NCI-H345 treated with DMSO at 0.1 percent for 48 hours (cell line): ENCODE measurements around the gene GPATCH2L.

ENCODE experiments used
- DNase-seq: peaks from one replicate; lab custom pipeline; 2025; ENCODE audit not compliant: unreplicated experiment; lab: John Stamatoyannopoulos, UW

Gene GPATCH2L

DNA sequence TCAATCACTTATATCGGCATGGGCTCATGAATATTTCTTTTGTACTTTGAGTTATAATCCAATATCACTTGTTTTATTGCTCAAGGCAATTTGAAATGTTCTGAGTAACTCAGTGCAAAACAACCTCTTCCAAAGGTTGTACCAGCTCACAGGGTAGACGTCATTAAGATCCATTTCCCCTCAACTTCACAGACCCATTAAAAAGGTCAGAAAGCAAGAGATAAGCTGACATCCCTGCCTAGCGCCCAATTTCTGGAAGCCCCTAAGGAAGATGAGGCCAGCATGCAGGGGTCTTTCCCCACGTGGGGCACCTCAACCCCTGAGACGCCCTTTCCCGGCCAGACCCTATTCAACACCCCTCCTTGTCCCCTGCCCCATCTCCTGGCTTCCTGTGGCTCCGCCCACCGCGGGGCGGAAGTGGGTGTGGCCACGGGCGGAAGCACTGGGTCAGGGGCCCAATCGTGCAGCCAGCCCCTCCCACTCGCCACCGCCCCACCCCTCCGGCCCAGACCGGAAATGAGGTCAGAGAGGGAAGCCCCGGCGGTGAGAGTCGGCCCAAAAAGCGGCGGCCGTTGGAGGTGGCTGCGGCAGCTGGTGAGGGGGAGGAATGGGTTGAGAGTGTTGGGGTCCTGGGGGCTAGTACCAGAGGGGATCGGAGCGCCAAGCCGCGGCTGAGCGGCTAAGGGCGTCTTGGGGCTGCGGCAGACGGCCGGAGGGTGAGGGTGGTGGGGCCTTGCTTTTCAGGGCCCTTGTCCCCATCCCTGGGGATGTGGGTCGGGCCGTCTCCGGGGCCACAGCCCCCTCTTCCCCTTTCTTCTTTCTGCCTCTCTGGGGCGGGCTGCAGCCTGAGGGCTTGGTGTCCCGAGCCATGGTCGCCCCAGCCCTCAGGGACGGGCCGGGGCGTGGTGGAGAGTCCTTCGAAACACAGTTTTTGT lies at the start of gene GPATCH2L:
TSS of gene GPATCH2L (plus strand) at position 525 of the 935 bp plus-strand sequence. CDS start 2,442 bp downstream, outside the sequence.
- peak; percentile 81 for DNase-seq

- no peak for DNase-seq
Measured at GRCh38 chr14:76104802-76105355, 46.8 kb upstream of the GPATCH2L start.

DNA sequence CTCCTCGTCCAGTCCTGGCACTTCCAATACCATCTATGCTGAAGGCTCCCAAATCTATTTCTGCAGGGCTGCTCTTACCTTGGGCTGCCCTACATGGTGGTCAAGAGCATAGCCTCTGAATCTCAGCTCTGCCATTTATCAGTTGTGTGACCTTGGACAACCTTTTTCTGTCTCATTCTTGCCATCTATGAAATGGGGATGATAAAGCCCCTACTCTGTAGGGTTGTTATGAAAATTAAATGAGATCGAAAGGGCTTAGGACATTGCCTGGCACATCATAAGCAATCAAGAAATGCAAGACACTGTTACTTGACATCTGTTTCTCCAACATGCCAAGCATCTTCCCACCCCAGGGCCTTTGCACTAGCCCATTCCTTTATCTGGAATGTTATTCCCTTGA lies 45.5 kb upstream of the GPATCH2L start:
- DNase-seq = no peak

GRCh38 chr14:76109087-76109880 lies 42.4 kb upstream of the GPATCH2L start:
- no peak for DNase-seq

DNA sequence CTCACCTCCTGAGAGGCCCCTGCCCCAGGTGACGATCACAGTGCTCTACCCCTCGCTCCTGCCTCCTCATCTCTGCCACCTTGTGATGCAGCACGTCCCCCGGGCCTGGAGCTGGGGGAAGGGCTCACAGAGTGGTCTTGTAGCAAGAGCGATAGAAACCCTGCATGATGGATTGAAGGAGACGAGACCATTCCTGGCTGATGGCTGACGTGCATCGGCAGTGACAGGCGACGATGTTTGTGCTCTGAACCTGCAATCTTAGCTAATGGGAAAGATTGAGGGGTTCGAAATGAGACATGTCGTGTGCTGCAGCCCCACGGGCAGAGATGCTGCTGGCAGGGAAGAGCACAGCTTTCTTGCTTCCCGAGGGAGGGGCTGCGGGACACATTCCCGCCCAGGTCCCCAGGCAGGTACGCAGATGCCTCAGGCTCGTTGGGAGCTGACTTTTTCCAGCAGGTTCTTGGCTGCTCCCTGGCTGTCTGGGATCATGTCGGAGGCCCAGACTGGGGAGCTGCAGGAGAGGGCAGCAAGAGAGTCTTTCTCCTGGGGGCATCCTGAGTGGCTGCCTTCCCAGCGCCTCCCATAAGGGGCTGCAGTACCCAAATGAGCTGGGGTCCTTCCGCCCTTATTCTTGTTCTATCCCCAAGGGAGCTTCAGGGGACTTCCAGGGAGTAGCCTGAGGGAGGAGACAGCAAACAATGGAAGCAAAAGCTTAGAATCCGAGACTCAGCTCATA lies 38.7 kb upstream of the GPATCH2L start:
- DNase-seq = no peak

GRCh38 chr14:76113691-76114090 lies 38.0 kb upstream of the GPATCH2L start:
- DNase-seq = no peak

DNA sequence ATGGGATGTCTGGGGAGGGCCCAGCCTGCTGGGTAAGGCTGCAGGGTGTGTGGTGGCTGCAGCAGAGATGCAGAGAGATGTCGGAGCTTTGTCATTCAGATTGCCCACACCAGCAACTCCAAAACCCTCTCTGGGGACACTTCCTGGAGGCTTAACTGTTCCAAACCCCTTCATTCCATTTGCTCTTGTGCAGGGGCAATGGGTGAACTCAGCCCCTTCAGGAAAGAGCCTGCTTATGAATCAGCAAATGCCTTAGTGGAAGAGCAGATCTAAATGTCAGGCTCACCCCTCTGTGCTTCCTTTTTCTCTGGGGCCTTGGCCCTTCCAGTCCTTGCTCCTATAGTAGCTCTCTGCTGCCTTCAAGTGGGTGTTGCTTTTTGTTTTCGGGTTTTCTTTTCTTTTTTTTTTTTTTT lies 36.7 kb upstream of the GPATCH2L start:
- DNase-seq = no peak

DNA sequence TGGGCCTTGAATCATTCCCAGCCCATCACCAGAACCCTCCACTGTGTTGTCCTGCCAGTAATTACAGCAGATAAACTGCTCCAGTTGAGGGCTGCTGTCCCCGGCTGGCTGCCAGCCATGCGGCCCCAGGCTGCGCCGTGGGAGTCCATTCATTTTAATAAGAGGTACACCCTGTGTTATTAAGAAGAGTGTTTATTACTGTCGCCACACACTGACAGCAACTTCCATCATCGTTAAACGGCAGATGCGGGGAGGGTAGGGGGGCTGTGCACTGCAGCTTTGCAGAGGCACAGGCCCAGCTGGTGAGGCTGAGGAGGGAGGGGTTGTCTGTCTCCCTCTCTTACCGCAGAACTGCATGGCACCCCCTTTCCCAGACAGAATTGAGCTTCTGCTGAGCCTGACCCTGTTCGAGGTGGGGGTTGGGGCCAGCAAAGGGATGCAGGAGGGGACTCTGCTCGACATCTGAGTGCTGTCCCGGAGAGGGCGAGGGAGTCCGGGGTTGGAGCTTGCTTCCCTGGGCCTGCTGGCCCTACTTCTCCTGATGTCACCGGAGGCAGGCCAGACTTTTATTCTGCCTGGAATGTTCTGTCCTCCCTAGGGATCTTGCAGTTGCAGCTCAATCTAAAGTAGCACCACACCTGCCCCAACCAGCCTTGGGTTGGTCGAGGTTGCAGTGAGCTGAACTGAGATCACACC lies 33.8 kb upstream of the GPATCH2L start:
- DNase-seq = peak; percentile 77

- DNase-seq = no peak
Measured at GRCh38 chr14:76118594-76118993, 33.1 kb upstream of the GPATCH2L start.

- no peak for DNase-seq
Measured at GRCh38 chr14:76121089-76121748, 30.5 kb upstream of the GPATCH2L start.

GRCh38 chr14:76123426-76124225 lies 28.1 kb upstream of the GPATCH2L start:
- DNase-seq = no peak

- no peak for DNase-seq
Measured at GRCh38 chr14:76125511-76125910, 26.2 kb upstream of the GPATCH2L start.

DNA sequence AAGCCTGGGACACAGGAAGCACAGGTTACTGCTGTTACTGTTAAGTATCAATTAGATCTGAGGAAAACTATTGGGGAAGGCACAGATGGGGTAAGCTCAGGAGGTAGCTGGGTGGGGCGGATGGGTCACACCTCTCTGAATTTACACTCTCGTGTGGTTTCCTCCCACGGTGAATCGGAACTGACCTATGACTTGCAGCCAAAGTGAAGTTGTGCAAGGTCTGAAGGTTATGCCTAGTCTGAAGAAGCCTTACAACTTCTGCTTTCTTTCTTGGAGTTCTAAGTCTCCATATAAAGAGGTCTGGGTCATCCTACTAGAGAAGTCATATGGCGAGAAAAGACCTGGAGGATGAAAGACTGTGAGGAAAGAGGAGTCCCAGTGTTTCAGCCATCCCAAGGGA lies 25.6 kb upstream of the GPATCH2L start:
- no peak for DNase-seq

DNA sequence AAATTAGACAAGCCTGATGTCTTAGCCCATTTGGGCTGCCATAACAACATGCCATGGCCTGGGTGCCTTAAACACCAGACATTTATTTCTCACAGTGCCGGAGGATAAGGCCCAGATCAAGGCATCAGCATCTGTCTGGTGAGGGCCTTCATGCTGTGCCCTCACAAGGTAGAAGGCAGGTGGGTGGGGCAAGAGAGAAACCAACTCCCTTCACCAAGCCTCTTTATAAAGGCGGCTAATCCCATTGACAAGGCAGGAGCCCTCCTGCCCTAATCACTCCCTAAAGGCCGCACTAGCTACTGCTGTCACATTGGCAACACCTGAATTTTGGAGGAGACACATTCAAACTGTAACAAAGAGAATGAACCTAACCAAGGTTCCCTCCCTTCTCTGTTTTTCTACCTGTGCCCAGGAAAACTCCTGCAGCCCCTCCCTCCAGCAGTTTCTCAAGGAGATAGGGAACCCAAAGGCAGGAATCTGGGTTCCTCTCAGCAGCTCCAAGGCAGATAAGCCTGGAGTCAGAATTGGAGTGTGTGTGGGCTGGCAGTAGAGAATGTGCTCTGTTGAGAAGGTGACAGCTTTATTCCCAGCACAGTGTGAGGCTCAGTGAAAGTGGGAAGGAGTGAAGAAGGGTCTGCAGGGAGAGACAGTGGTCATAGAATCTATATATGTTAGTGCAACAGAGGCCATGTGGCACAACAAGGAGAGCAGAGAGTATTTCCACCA lies 21.7 kb upstream of the GPATCH2L start:
- DNase-seq = no peak

GRCh38 chr14:76131071-76131965 lies 20.4 kb upstream of the GPATCH2L start:
- no peak for DNase-seq

DNA sequence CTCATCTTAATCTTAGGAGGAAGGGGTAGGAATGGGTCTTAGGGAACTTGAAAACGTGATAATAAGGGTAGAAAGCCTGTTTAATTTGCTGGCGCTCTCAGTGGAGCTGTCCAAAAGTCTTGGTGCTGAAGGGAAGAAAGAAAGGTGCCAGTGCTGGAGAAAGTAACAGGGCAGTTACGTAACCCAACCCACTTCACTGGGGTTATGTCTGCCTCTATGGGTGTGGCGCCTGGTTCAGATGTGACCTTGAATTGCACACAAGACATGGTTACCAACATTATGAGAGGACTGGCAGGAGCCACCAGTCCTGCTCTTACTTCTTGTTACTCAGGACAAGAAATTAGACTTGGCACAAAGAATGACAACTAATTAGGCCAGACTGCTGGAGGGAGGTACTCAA lies 18.6 kb upstream of the GPATCH2L start:
- DNase-seq = no peak

GRCh38 chr14:76134231-76134630 lies 17.5 kb upstream of the GPATCH2L start:
- no peak for DNase-seq
